ENCODE results near the gene CFAP251.
"Not testable (repeated sequence)": the region's sequence is repeated elsewhere in the genome, so short reads cannot be mapped to it uniquely, and the experiment has no call there.

CFAP251 gene

GRCh38 chr12:121980892-121981272 is 62.5 kb downstream of the CFAP251 start:
- no peak for DNase-seq (ENCODE audit: extremely low spot score)
- ChIA-PET CTCF (interaction anchor here (0.5 to 4.4 kb wide), 5 partner anchors 10 to 187 kb away, joined by 3 to 24 read pairs (median 5); partner anchors contain the start of gene RHOF), POLR2A (interaction anchor here (0.6 to 2.5 kb wide), 2 partner anchors 11 to 45 kb away, joined by 3 to 12 read pairs; no protein-coding TSS in a partner anchor)
- TF ChIP-seq CTCF (IDR thresholded peaks at IDR 0.05; ENCODE audit: control extremely low read depth, extremely low read depth, low read depth, missing control alignments) = no peak

GRCh38 chr12:121981456-121981855 is 63.1 kb downstream of the CFAP251 start:
- POLR2A ChIA-PET = interaction anchor here (2.5 kb wide), 1 partner anchor 10 kb away, joined by 12 read pairs; no protein-coding TSS in a partner anchor
- CTCF ChIA-PET = interaction anchor here (0.5 to 4.4 kb wide), 3 partner anchors 10 to 25 kb away, joined by 3 to 24 read pairs (median 3); no protein-coding TSS in a partner anchor
- no peak for TF ChIP-seq CTCF (IDR thresholded peaks at IDR 0.05; ENCODE audit: control extremely low read depth, extremely low read depth, low read depth, missing control alignments)
- DNase-seq (ENCODE audit: extremely low spot score) = no peak

GRCh38 chr12:121982950-121983349 is 64.6 kb downstream of the CFAP251 start:
- ChIA-PET POLR2A (no interaction called here), CTCF (interaction anchor here (1.5 to 4.4 kb wide), 2 partner anchors 9 to 64 kb away, joined by 6 to 24 read pairs; partner anchors contain the start of gene CFAP251)
- DNase-seq (ENCODE audit: extremely low spot score) = no peak
- TF ChIP-seq CTCF (IDR thresholded peaks at IDR 0.05; ENCODE audit: control extremely low read depth, extremely low read depth, low read depth, missing control alignments) = no peak

GRCh38 chr12:121983536-121984210 is 65.3 kb downstream of the CFAP251 start:
- DNase-seq (ENCODE audit: extremely low spot score) = no peak
- TF ChIP-seq CTCF (IDR thresholded peaks at IDR 0.05; ENCODE audit: control extremely low read depth, extremely low read depth, low read depth, missing control alignments) = no peak
- POLR2A ChIA-PET = no interaction called here
- CTCF ChIA-PET = interaction anchor here (1.1 to 4.4 kb wide), 4 partner anchors 8 to 65 kb away, joined by 3 to 24 read pairs (median 4); partner anchors contain the start of gene CFAP251

GRCh38 chr12:121986489-121987245 is 68.3 kb downstream of the CFAP251 start:
- ChIA-PET POLR2A (no interaction called here), CTCF (no interaction called here)
- DNase-seq (ENCODE audit: extremely low spot score) = no peak
- no peak for TF ChIP-seq CTCF (IDR thresholded peaks at IDR 0.05; ENCODE audit: control extremely low read depth, extremely low read depth, low read depth, missing control alignments)

- POLR2A ChIA-PET; DNase-seq (ENCODE audit: extremely low spot score): not testable (repeated sequence)
- CTCF ChIA-PET = interaction anchor here (0.9 kb wide), 1 partner anchor 194 kb away, joined by 3 read pairs; no protein-coding TSS in a partner anchor
These were observed 70.1 kb downstream of the CFAP251 start for GRCh38 chr12:121988519-121988918.
